MM.1S (cell line): ENCODE measurements around the gene VAMP1.

Experiments used
- CTCF ChIP-seq: fragments of 300-600 bp; sonication (generic); IDR thresholded peaks from 2 replicates; pipeline ENCODE4 v1.5.1; 2016; ENCODE audit warnings: antibody characterized with exemption, low read length, mixed read lengths
- EZH2 ChIP-seq: fragments of 300-600 bp; sonication (generic); optimal IDR thresholded peaks from 2 replicates; pipeline ENCODE3; 2017; ENCODE audit warnings: low read depth, mild to moderate bottlenecking, antibody characterized with exemption, low read length, mixed read lengths

- no peak for TF ChIP-seq CTCF
- TF ChIP-seq EZH2: no peak
Observed at GRCh38 chr12:6416596-6416995, 53.9 kb downstream of the VAMP1 start.
